Neural cell (in vitro differentiated cells): ENCODE data around the gene SLC35A4. TPM values are rescaled to one million over a fixed set of nuclear protein-coding genes. Genes with fewer than 3 reads are reported as not detected.

ENCODE experiments used
- H2AFZ ChIP-seq: fragments of 200-600, 300-800 bp; sonication (generic), shearing (Covaris generic); 2 replicates; pipeline ENCODE4 v1.6.0; 2014; ENCODE audit warnings: low read depth, mild to moderate bottlenecking, antibody characterized with exemption, low read length, moderate library complexity
- H3F3A ChIP-seq: fragments of 200-600 bp; shearing (Covaris generic); 2 replicates; pipeline ENCODE4 v1.6.1; 2016; ENCODE audit warnings: mild to moderate bottlenecking, moderate library complexity, mixed read lengths, antibody characterized with exemption, low read length; ENCODE audit not compliant: insufficient read depth, poor library complexity, severe bottlenecking
- H3K27ac ChIP-seq: fragments of 200-600, 300-800 bp; sonication (generic), shearing (Covaris generic); 2 replicates; pipeline ENCODE4 v1.5.1; 2014; ENCODE audit warnings: mild to moderate bottlenecking, low read length, moderate library complexity
- H3K27me3 ChIP-seq: fragments of 300-800, 200-600 bp; sonication (generic), shearing (Covaris generic); 2 replicates; pipeline ENCODE4 v1.6.0; 2014; ENCODE audit warnings: mild to moderate bottlenecking, low read depth, low read length, moderate library complexity; ENCODE audit not compliant: insufficient read depth
- H3K36me3 ChIP-seq: fragments of 300-800, 200-600 bp; sonication (generic), shearing (Covaris generic); 2 replicates; pipeline ENCODE4 v1.5.1; 2014; ENCODE audit warnings: mild to moderate bottlenecking, antibody characterized with exemption, low read length, moderate library complexity; ENCODE audit not compliant: insufficient read depth
- H3K4me2 ChIP-seq: fragments of 300-800, 200-600 bp; sonication (generic), shearing (Covaris generic); 2 replicates; pipeline ENCODE4 v1.6.0; 2014; ENCODE audit warnings: mild to moderate bottlenecking, low read length
- H3K4me3 ChIP-seq: fragments of 300-800, 200-600 bp; sonication (generic), shearing (Covaris generic); 2 replicates; pipeline ENCODE4 v1.5.1; 2014; ENCODE audit warnings: mild to moderate bottlenecking, low read length, moderate library complexity
- H3K79me2 ChIP-seq: fragments of 200-600 bp; shearing (Covaris generic); replicated peaks from 2 replicates; pipeline ENCODE4 v1.6.0; 2014; ENCODE audit warnings: mild to moderate bottlenecking, low read length, moderate library complexity; ENCODE audit not compliant: insufficient read depth
- H3K9ac ChIP-seq: fragments of 300-800, 200-600 bp; sonication (generic), shearing (Covaris generic); 2 replicates; pipeline ENCODE4 v1.6.1; 2016; ENCODE audit warnings: mild to moderate bottlenecking, low read length, mixed read lengths
- H3K9me2 ChIP-seq: fragments of 200-600 bp; shearing (Covaris generic); 2 replicates; pipeline ENCODE4 v1.6.1; 2016; ENCODE audit warnings: mild to moderate bottlenecking, low read length, mixed read lengths; ENCODE audit not compliant: insufficient read depth
- H3K9me3 ChIP-seq: fragments of 200-600, 300-800 bp; sonication (generic), shearing (Covaris generic); 2 replicates; pipeline ENCODE4 v1.6.1; 2016; ENCODE audit warnings: mild to moderate bottlenecking, mixed run types, low read length, moderate library complexity, mixed read lengths
- H4K20me1 ChIP-seq: fragments of 200-600 bp; shearing (Covaris generic); 2 replicates; pipeline ENCODE4 v1.6.1; 2016; ENCODE audit warnings: mild to moderate bottlenecking, mixed run types; ENCODE audit not compliant: insufficient read depth
- EP300 ChIP-seq: fragments of 450-650 bp; conservative IDR thresholded peaks from 2 replicates; pipeline ENCODE4 v1.6.1; 2014; ENCODE audit warnings: antibody characterized with exemption, mild to moderate bottlenecking, moderate library complexity; ENCODE audit not compliant: poor library complexity, severe bottlenecking
- EZH2 ChIP-seq: fragments of 200-600, 300-800 bp; shearing (Covaris generic), sonication (generic); IDR thresholded peaks from 2 replicates; pipeline ENCODE4 v1.6.1; 2014; ENCODE audit warnings: antibody characterized with exemption, low read length, borderline replicate concordance, mild to moderate bottlenecking; ENCODE audit not compliant: insufficient read depth, poor library complexity, severe bottlenecking
- MXI1 ChIP-seq: fragments of 450-650 bp; conservative IDR thresholded peaks from 2 replicates; pipeline ENCODE4 v1.6.1; 2014; ENCODE audit warnings: antibody characterized with exemption, mild to moderate bottlenecking; ENCODE audit not compliant: poor library complexity, severe bottlenecking
- POLR2AphosphoS5 ChIP-seq: IDR thresholded peaks from 2 replicates; pipeline ENCODE4 v1.6.1; 2012
- RAD21 ChIP-seq: fragments of 450-650 bp; conservative IDR thresholded peaks from 2 replicates; pipeline ENCODE4 v1.6.1; 2014; ENCODE audit warnings: antibody characterized with exemption, mild to moderate bottlenecking, moderate library complexity
- SMC3 ChIP-seq: fragments of 450-650 bp; conservative IDR thresholded peaks from 2 replicates; pipeline ENCODE4 v1.6.1; 2014; ENCODE audit warnings: antibody characterized with exemption, mild to moderate bottlenecking, moderate library complexity; ENCODE audit not compliant: poor library complexity
- TAF1 ChIP-seq: IDR thresholded peaks from 2 replicates; pipeline ENCODE4 v1.6.1; 2012; ENCODE audit warnings: low read depth
- polyA plus RNA-seq: library from polyadenylated mRNA; depleted of rRNA; stranded (reverse); fragments of >200 nt; gene quantifications from 2 replicates; pipeline ENCODE4 v1.2.3, GENCODE V29; 2014
- TF ChIP-seq, protein P1 (sequence below): fragments of 450-650 bp; IDR thresholded peaks from 2 replicates; pipeline ENCODE4 v1.5.1; 2014; ENCODE audit warnings: antibody characterized with exemption, mild to moderate bottlenecking, moderate library complexity; ENCODE audit not compliant: poor library complexity, severe bottlenecking
- TF ChIP-seq, protein P2 (sequence below): IDR thresholded peaks from 2 replicates; pipeline ENCODE4 v1.6.1; 2012; ENCODE audit warnings: borderline replicate concordance

The SLC35A4 gene
- polyA plus RNA-seq, 1 donor from 2014 or later: 8.1 TPM

- no peak overlapping the region for H2AFZ ChIP-seq
- TF ChIP-seq, protein P1, sequence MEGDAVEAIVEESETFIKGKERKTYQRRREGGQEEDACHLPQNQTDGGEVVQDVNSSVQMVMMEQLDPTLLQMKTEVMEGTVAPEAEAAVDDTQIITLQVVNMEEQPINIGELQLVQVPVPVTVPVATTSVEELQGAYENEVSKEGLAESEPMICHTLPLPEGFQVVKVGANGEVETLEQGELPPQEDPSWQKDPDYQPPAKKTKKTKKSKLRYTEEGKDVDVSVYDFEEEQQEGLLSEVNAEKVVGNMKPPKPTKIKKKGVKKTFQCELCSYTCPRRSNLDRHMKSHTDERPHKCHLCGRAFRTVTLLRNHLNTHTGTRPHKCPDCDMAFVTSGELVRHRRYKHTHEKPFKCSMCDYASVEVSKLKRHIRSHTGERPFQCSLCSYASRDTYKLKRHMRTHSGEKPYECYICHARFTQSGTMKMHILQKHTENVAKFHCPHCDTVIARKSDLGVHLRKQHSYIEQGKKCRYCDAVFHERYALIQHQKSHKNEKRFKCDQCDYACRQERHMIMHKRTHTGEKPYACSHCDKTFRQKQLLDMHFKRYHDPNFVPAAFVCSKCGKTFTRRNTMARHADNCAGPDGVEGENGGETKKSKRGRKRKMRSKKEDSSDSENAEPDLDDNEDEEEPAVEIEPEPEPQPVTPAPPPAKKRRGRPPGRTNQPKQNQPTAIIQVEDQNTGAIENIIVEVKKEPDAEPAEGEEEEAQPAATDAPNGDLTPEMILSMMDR: no peak
- no peak for TF ChIP-seq EP300
- TF ChIP-seq TAF1: no peak
- no peak for TF ChIP-seq RAD21
- TF ChIP-seq SMC3: no peak
- TF ChIP-seq EZH2: no peak
- no peak for TF ChIP-seq POLR2AphosphoS5
- no peak for TF ChIP-seq MXI1
- H3K9me2 ChIP-seq: no peaks in the 10 kb centered on the region
- peaks cover 27% of the 10 kb centered on the region for H3K79me2 ChIP-seq
- no peaks in the 10 kb centered on the region for H3F3A ChIP-seq
- no peak overlapping the region for H3K27ac ChIP-seq
- no peaks in the 10 kb centered on the region for H3K27me3 ChIP-seq
- no peaks in the 10 kb centered on the region for H3K9me3 ChIP-seq
- no peak overlapping the region for H3K9ac ChIP-seq
- H3K4me2 ChIP-seq: no peak overlapping the region
- no peak overlapping the region for H3K4me3 ChIP-seq
- H3K36me3 ChIP-seq: no peaks in the 10 kb centered on the region
- no peaks in the 10 kb centered on the region for H4K20me1 ChIP-seq
These were observed 10.2 kb upstream of the SLC35A4 start for GRCh38 chr5:140554454-140554853.

DNA sequence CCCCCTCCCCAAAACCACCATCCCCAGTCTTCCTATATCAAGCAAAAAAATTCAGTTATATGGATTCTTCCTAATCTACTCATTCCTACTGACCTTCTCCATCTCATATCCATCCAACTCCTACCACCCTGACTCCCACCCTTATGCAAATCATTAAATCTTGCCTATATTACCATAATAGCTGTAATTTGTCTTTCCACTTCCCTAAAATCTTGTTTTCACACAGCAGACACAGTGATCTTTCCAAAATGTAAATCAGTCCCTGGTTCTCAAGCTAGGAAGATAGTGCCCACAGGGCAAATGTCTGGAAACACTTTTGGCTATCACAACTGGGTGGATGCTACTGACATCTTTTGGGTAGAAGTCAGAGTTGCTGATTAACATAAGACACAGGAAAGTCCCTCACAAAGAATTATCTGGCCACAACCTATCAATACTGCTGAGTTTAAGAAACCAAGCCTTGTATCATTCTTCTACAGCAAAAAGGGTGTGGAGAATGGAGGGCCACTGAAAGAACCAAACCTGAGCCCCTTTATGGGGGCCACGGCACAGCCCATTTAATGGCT lies 8.8 kb upstream of the SLC35A4 start:
- H3K27ac ChIP-seq: peak overlapping the region; percentile 90
- H3K36me3 ChIP-seq: no peaks in the 10 kb centered on the region
- peak overlapping the region; percentile 75 for H3K4me3 ChIP-seq
- H2AFZ ChIP-seq: no peak overlapping the region
- TF ChIP-seq SMC3 (no peak), MXI1 (no peak), EP300 (no peak), TAF1 (no peak), EZH2 (no peak), POLR2AphosphoS5 (no peak), RAD21 (no peak)
- TF ChIP-seq, protein P1: no peak
- TF ChIP-seq, protein P2, sequence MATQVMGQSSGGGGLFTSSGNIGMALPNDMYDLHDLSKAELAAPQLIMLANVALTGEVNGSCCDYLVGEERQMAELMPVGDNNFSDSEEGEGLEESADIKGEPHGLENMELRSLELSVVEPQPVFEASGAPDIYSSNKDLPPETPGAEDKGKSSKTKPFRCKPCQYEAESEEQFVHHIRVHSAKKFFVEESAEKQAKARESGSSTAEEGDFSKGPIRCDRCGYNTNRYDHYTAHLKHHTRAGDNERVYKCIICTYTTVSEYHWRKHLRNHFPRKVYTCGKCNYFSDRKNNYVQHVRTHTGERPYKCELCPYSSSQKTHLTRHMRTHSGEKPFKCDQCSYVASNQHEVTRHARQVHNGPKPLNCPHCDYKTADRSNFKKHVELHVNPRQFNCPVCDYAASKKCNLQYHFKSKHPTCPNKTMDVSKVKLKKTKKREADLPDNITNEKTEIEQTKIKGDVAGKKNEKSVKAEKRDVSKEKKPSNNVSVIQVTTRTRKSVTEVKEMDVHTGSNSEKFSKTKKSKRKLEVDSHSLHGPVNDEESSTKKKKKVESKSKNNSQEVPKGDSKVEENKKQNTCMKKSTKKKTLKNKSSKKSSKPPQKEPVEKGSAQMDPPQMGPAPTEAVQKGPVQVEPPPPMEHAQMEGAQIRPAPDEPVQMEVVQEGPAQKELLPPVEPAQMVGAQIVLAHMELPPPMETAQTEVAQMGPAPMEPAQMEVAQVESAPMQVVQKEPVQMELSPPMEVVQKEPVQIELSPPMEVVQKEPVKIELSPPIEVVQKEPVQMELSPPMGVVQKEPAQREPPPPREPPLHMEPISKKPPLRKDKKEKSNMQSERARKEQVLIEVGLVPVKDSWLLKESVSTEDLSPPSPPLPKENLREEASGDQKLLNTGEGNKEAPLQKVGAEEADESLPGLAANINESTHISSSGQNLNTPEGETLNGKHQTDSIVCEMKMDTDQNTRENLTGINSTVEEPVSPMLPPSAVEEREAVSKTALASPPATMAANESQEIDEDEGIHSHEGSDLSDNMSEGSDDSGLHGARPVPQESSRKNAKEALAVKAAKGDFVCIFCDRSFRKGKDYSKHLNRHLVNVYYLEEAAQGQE: no peak
- H3K4me2 ChIP-seq: peak overlapping the region; percentile 93
- H3F3A ChIP-seq: no peaks in the 10 kb centered on the region
- no peaks in the 10 kb centered on the region for H3K9me2 ChIP-seq
- no peaks in the 10 kb centered on the region for H4K20me1 ChIP-seq
- no peaks in the 10 kb centered on the region for H3K27me3 ChIP-seq
- H3K9me3 ChIP-seq: no peaks in the 10 kb centered on the region
- H3K9ac ChIP-seq: peak overlapping the region; percentile 84
- peaks cover 27% of the 10 kb centered on the region for H3K79me2 ChIP-seq
